Superior temporal gyrus (tissue), 1 donor: ENCODE measurements around the gene NUP58.

Source experiments
- DNase-seq: peaks from one replicate; pipeline ENCODE4 v3.0.0-alpha.2; 2016; ENCODE audit errors: extremely low spot score

NUP58 gene

GRCh38 chr13:25377244-25377962, 76.0 kb downstream of the NUP58 start:
- no peak for DNase-seq

- peak; percentile 63 for DNase-seq
Measured at GRCh38 chr13:25378528-25378927, 77.1 kb downstream of the NUP58 start.

- peak; percentile 49 for DNase-seq
Measured at GRCh38 chr13:25379011-25379410, 77.6 kb downstream of the NUP58 start.

- DNase-seq = no peak
Measured at GRCh38 chr13:25380082-25380481, 78.7 kb downstream of the NUP58 start.

GRCh38 chr13:25380741-25381324, 79.4 kb downstream of the NUP58 start:
- DNase-seq = no peak

- DNase-seq = no peak
Measured at GRCh38 chr13:25384758-25385410, 83.5 kb downstream of the NUP58 start.

- DNase-seq = no peak
Measured at GRCh38 chr13:25391932-25392331, 90.5 kb downstream of the NUP58 start.
